K562 (cell line): Measurements from ENCODE around the gene DLG4. TPM values are rescaled to one million over a fixed set of nuclear protein-coding genes. Genes with fewer than 3 reads are reported as not detected.

ENCODE experiments used
- E2F5 ChIP-seq: sonication (generic); formaldehyde crosslinking; IDR thresholded peaks from 2 replicates; pipeline ENCODE4 v1.8.0; 2022; ENCODE audit warnings: mild to moderate bottlenecking, missing genetic modification reagents
- EWSR1 ChIP-seq: fragments of 450-650 bp; IDR thresholded peaks from 2 replicates; pipeline ENCODE4 v1.6.1; 2018; ENCODE audit warnings: borderline replicate concordance, mild to moderate bottlenecking, low read depth, moderate library complexity; ENCODE audit not compliant: partially characterized antibody
- HMG20A ChIP-seq: fragments of 450-650 bp; formaldehyde crosslinking; conservative IDR thresholded peaks from 2 replicates; pipeline ENCODE4 v1.4.0; 2020; ENCODE audit warnings: mild to moderate bottlenecking, mixed read lengths
- HMGN3 ChIP-seq: IDR thresholded peaks from 2 replicates; pipeline ENCODE4 v1.6.1; 2011; ENCODE audit warnings: borderline replicate concordance, low read depth, mild to moderate bottlenecking, mixed read lengths, low read length; ENCODE audit not compliant: insufficient read length; ENCODE audit errors: extremely low read depth
- MCM7 ChIP-seq, 2 experiments: fragments of 450-650 bp; IDR thresholded peaks; 2 replicates each; pipeline ENCODE4 v1.6.1; 2016 to 2018
- MEF2D ChIP-seq: conservative IDR thresholded peaks from 2 replicates; pipeline ENCODE4 v1.6.1; 2016; ENCODE audit warnings: low read depth, missing genetic modification characterization, missing compliant biosample characterization
- NBN ChIP-seq: fragments of 450-650 bp; IDR thresholded peaks from 2 replicates; pipeline ENCODE4 v1.6.1; 2016; ENCODE audit warnings: low read depth, mild to moderate bottlenecking
- PHTF2 ChIP-seq: fragments of 250-450 bp; sonication (Bioruptor Pico); IDR thresholded peaks from 2 replicates; pipeline ENCODE4 v1.5.0; 2021; ENCODE audit warnings: mild to moderate bottlenecking
- TSHZ1 ChIP-seq: fragments of 250-450 bp; sonication (Bioruptor Pico); IDR thresholded peaks from 2 replicates; pipeline ENCODE4 v1.4.0; 2020; ENCODE audit warnings: mild to moderate bottlenecking, moderate library complexity
- XRCC4 ChIP-seq: IDR thresholded peaks from one replicate; pipeline ENCODE4 v1.6.1; 2011; ENCODE audit not compliant: insufficient read depth, insufficient read length; ENCODE audit errors: extremely low read depth
- polyA plus RNA-seq, 8 experiments: library from polyadenylated mRNA; depleted of rRNA in 4 of 8; stranded (reverse) in 5 of 8; unstranded in 3 of 8; fragments of >200 nt; fragmentation: Nextera tagmentation in 2 of 8; fragmentation: Illumina TruSeq in 1 of 8; extraction: Ambion mirVana in 2 of 8; extraction: Trizol in 1 of 8; gene quantifications; 2 replicates each; pipeline versions ENCODE4 v1.2.1 to v1.2.3, GENCODE V29; 2011 to 2014; ENCODE audit warnings: inconsistent platforms in 1 of 8, missing spikeins in 1 of 8
- total RNA-seq, 7 experiments: library from RNA; depleted of rRNA in 6 of 7; stranded (reverse); fragments of >200 nt in 6 of 7; fragmentation: Illumina TruSeq in 2 of 7; extraction: Trizol in 2 of 7; gene quantifications; 2 replicates each; pipeline versions ENCODE4 v1.2.1 to v1.2.3, GENCODE V29; 2011 to 2021; ENCODE audit warnings: low replicate concordance in 1 of 7
- TF ChIP-seq, protein P1 (sequence below): fragments of 450-650 bp; IDR thresholded peaks from 2 replicates; pipeline ENCODE4 v1.6.1; 2016; ENCODE audit warnings: mild to moderate bottlenecking, moderate library complexity

Gene DLG4
- total and polyA plus RNA-seq, 9 of the 15 experiments (the other 6 are each of a cell fraction or from before 2014, with no cell fraction given): 0.03 to 12.0 (median 4.1) TPM

- TF ChIP-seq E2F5 (no peak), PHTF2 (CRISPR knock-in tag) (no peak), HMGN3 (peak; percentile 87), NBN (peak; percentile 81; the same call in 1 of the 2 replicates), XRCC4 (no peak), EWSR1 (no peak), MCM7 (IDR thresholded peaks at IDR 0.05) (no peak), TSHZ1 (CRISPR knock-in tag) (no peak), MEF2D (no peak), HMG20A (CRISPR knock-in tag) (no peak)
- TF ChIP-seq, protein P1, sequence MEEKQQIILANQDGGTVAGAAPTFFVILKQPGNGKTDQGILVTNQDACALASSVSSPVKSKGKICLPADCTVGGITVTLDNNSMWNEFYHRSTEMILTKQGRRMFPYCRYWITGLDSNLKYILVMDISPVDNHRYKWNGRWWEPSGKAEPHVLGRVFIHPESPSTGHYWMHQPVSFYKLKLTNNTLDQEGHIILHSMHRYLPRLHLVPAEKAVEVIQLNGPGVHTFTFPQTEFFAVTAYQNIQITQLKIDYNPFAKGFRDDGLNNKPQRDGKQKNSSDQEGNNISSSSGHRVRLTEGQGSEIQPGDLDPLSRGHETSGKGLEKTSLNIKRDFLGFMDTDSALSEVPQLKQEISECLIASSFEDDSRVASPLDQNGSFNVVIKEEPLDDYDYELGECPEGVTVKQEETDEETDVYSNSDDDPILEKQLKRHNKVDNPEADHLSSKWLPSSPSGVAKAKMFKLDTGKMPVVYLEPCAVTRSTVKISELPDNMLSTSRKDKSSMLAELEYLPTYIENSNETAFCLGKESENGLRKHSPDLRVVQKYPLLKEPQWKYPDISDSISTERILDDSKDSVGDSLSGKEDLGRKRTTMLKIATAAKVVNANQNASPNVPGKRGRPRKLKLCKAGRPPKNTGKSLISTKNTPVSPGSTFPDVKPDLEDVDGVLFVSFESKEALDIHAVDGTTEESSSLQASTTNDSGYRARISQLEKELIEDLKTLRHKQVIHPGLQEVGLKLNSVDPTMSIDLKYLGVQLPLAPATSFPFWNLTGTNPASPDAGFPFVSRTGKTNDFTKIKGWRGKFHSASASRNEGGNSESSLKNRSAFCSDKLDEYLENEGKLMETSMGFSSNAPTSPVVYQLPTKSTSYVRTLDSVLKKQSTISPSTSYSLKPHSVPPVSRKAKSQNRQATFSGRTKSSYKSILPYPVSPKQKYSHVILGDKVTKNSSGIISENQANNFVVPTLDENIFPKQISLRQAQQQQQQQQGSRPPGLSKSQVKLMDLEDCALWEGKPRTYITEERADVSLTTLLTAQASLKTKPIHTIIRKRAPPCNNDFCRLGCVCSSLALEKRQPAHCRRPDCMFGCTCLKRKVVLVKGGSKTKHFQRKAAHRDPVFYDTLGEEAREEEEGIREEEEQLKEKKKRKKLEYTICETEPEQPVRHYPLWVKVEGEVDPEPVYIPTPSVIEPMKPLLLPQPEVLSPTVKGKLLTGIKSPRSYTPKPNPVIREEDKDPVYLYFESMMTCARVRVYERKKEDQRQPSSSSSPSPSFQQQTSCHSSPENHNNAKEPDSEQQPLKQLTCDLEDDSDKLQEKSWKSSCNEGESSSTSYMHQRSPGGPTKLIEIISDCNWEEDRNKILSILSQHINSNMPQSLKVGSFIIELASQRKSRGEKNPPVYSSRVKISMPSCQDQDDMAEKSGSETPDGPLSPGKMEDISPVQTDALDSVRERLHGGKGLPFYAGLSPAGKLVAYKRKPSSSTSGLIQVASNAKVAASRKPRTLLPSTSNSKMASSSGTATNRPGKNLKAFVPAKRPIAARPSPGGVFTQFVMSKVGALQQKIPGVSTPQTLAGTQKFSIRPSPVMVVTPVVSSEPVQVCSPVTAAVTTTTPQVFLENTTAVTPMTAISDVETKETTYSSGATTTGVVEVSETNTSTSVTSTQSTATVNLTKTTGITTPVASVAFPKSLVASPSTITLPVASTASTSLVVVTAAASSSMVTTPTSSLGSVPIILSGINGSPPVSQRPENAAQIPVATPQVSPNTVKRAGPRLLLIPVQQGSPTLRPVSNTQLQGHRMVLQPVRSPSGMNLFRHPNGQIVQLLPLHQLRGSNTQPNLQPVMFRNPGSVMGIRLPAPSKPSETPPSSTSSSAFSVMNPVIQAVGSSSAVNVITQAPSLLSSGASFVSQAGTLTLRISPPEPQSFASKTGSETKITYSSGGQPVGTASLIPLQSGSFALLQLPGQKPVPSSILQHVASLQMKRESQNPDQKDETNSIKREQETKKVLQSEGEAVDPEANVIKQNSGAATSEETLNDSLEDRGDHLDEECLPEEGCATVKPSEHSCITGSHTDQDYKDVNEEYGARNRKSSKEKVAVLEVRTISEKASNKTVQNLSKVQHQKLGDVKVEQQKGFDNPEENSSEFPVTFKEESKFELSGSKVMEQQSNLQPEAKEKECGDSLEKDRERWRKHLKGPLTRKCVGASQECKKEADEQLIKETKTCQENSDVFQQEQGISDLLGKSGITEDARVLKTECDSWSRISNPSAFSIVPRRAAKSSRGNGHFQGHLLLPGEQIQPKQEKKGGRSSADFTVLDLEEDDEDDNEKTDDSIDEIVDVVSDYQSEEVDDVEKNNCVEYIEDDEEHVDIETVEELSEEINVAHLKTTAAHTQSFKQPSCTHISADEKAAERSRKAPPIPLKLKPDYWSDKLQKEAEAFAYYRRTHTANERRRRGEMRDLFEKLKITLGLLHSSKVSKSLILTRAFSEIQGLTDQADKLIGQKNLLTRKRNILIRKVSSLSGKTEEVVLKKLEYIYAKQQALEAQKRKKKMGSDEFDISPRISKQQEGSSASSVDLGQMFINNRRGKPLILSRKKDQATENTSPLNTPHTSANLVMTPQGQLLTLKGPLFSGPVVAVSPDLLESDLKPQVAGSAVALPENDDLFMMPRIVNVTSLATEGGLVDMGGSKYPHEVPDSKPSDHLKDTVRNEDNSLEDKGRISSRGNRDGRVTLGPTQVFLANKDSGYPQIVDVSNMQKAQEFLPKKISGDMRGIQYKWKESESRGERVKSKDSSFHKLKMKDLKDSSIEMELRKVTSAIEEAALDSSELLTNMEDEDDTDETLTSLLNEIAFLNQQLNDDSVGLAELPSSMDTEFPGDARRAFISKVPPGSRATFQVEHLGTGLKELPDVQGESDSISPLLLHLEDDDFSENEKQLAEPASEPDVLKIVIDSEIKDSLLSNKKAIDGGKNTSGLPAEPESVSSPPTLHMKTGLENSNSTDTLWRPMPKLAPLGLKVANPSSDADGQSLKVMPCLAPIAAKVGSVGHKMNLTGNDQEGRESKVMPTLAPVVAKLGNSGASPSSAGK: no peak; the same call in 1 of the 2 replicates
Observed at GRCh38 chr17:7252176-7253043, 32.8 kb upstream of the DLG4 start, which contains the start of gene ELP5 (continued).
